ENCODE measurements around the gene AGBL4.

AGBL4 gene

GRCh38 chr1:48887796-48888195 is 1136.0 kb downstream of the AGBL4 start:
- ATAC-seq, result peak; percentile 35; the same call in 2 of the 3 replicates
- TF ChIP-seq ZNF70 (CRISPR knock-in tag; IDR thresholded peaks at IDR 0.05) (no peak), RARB (CRISPR knock-in tag; IDR thresholded peaks at IDR 0.05) (no peak), ZNF565 (CRISPR knock-in tag; conservative IDR thresholded peaks at IDR 0.05; ENCODE audit: low read depth) (no peak), ZC3H10 (CRISPR knock-in tag; IDR thresholded peaks at IDR 0.05) (no peak), CREB5 (CRISPR knock-in tag; IDR thresholded peaks at IDR 0.05; ENCODE audit: low read depth) (no peak), PPARA (CRISPR knock-in tag; IDR thresholded peaks at IDR 0.05; ENCODE audit: borderline replicate concordance) (no peak), TOX (CRISPR knock-in tag; IDR thresholded peaks at IDR 0.05; ENCODE audit: borderline replicate concordance) (no peak), ESRRG (CRISPR knock-in tag; IDR thresholded peaks at IDR 0.05) (no peak), ISL1 (CRISPR knock-in tag; IDR thresholded peaks at IDR 0.05) (no peak)

GRCh38 chr1:48882020-48882419 is 1141.7 kb downstream of the AGBL4 start:
- no peak for ATAC-seq
- TF ChIP-seq CREB5 (CRISPR knock-in tag; IDR thresholded peaks at IDR 0.05; ENCODE audit: low read depth) (no peak), TCF4 (CRISPR knock-in tag; IDR thresholded peaks at IDR 0.05; ENCODE audit: borderline replicate concordance) (no peak), ISL1 (CRISPR knock-in tag; IDR thresholded peaks at IDR 0.05) (no peak), TSHZ2 (CRISPR knock-in tag; IDR thresholded peaks at IDR 0.05) (no peak), PATZ1 (CRISPR knock-in tag; IDR thresholded peaks at IDR 0.05; ENCODE audit: borderline replicate concordance) (no peak), ZFP30 (CRISPR knock-in tag; IDR thresholded peaks at IDR 0.05) (no peak), ZNF565 (CRISPR knock-in tag; conservative IDR thresholded peaks at IDR 0.05; ENCODE audit: low read depth) (no peak)

- no peak for TF ChIP-seq ZNF8 (CRISPR knock-in tag; IDR thresholded peaks at IDR 0.05)
- no peak for TF ChIP-seq ZNF565 (CRISPR knock-in tag; conservative IDR thresholded peaks at IDR 0.05; ENCODE audit: low read depth)
- TF ChIP-seq ISL1 (CRISPR knock-in tag; IDR thresholded peaks at IDR 0.05), result peak; percentile 81
- ATAC-seq, result peak; percentile 96
Measured at GRCh38 chr1:48878191-48878940, 1145.4 kb downstream of the AGBL4 start.

- TF ChIP-seq ESRRG (CRISPR knock-in tag; IDR thresholded peaks at IDR 0.05), result no peak
- ATAC-seq, result peak; percentile 10; the same call in 2 of the 3 replicates
Measured at GRCh38 chr1:48876330-48876785, 1147.4 kb downstream of the AGBL4 start.

- no peak for TF ChIP-seq OSR1 (CRISPR knock-in tag; IDR thresholded peaks at IDR 0.05)
- no peak for TF ChIP-seq RARB (CRISPR knock-in tag; IDR thresholded peaks at IDR 0.05)
- TF ChIP-seq BACH2 (CRISPR knock-in tag; IDR thresholded peaks at IDR 0.05; ENCODE audit: borderline replicate concordance), result no peak
- no peak for TF ChIP-seq ESRRG (CRISPR knock-in tag; IDR thresholded peaks at IDR 0.05)
- TF ChIP-seq SNAI2 (CRISPR knock-in tag; IDR thresholded peaks at IDR 0.05), result no peak
- TF ChIP-seq ARNTL (CRISPR knock-in tag; IDR thresholded peaks at IDR 0.05; ENCODE audit: borderline replicate concordance, low read depth), result no peak
- ATAC-seq, result no peak; the same call in 2 of the 3 replicates
Measured at GRCh38 chr1:48875552-48876329, 1148.0 kb downstream of the AGBL4 start.
